Neural progenitor cell (in vitro differentiated cells): Measurements from ENCODE around the gene GULP1. TPM values are rescaled to one million over a fixed set of nuclear protein-coding genes. Genes with fewer than 3 reads are reported as not detected.

Experiments used
- DNase-seq: peaks from one replicate; pipeline ENCODE4 v3.0.0-alpha.2; 2016; ENCODE audit warnings: low spot score
- H2AFZ ChIP-seq: fragments of 200-600 bp; sonication (generic); replicated peaks from 2 replicates; pipeline ENCODE4 v1.6.1; 2016; ENCODE audit warnings: antibody characterized with exemption
- H3F3A ChIP-seq: fragments of 200-600 bp; sonication (generic); 2 replicates; pipeline ENCODE4 v1.6.1; 2016; ENCODE audit warnings: antibody characterized with exemption, low read depth
- H3K27ac ChIP-seq: fragments of 200-600 bp; sonication (generic); 2 replicates; pipeline ENCODE4 v1.5.1; 2016; ENCODE audit warnings: mild to moderate bottlenecking
- H3K27me3 ChIP-seq: fragments of 200-600 bp; sonication (generic); 2 replicates; pipeline ENCODE4 v1.6.1; 2016; ENCODE audit warnings: mild to moderate bottlenecking, moderate library complexity
- H3K36me3 ChIP-seq: fragments of 200-600 bp; sonication (generic); 2 replicates; pipeline ENCODE4 v1.5.1; 2016
- H3K4me1 ChIP-seq: fragments of 200-600 bp; sonication (generic); 2 replicates; pipeline ENCODE4 v1.6.1; 2016; ENCODE audit warnings: mixed run types
- H3K4me2 ChIP-seq: fragments of 200-600 bp; sonication (generic); 2 replicates; pipeline ENCODE4 v1.6.1; 2016
- H3K4me3 ChIP-seq: fragments of 200-600 bp; sonication (generic); 2 replicates; pipeline ENCODE4 v1.5.1; 2016
- H3K79me2 ChIP-seq: fragments of 200-600 bp; sonication (generic); 2 replicates; pipeline ENCODE4 v1.6.1; 2016; ENCODE audit warnings: low read depth
- H3K9ac ChIP-seq: fragments of 200-600 bp; sonication (generic); 2 replicates; pipeline ENCODE4 v1.6.1; 2016
- H3K9me3 ChIP-seq: fragments of 200-600 bp; sonication (generic); 2 replicates; pipeline ENCODE4 v1.5.1; 2016; ENCODE audit warnings: low read depth
- H4K20me1 ChIP-seq: fragments of 200-600 bp; sonication (generic); 2 replicates; pipeline ENCODE4 v1.6.1; 2016; ENCODE audit warnings: low read depth
- H3K27ac Mint-ChIP-seq: 3 replicates; pipeline ENCODE4 v1.8.0; 2021; ENCODE audit warnings: mixed read lengths
- H3K27me3 Mint-ChIP-seq: 2 replicates; pipeline ENCODE4 v1.8.0; 2022; ENCODE audit warnings: low read depth, mild to moderate bottlenecking, inconsistent platforms, moderate library complexity, mixed read lengths; ENCODE audit not compliant: insufficient read depth
- H3K36me3 Mint-ChIP-seq: 3 replicates; pipeline ENCODE4 v1.8.0; 2021; ENCODE audit warnings: mixed read lengths
- H3K4me1 Mint-ChIP-seq: 3 replicates; pipeline ENCODE4 v1.8.0; 2021; ENCODE audit warnings: mixed read lengths
- H3K4me3 Mint-ChIP-seq: 3 replicates; pipeline ENCODE4 v1.8.0; 2021; ENCODE audit warnings: mild to moderate bottlenecking, moderate library complexity, mixed read lengths
- H3K9me3 Mint-ChIP-seq: 3 replicates; pipeline ENCODE4 v1.8.0; 2020; ENCODE audit warnings: mixed read lengths
- EZH2 ChIP-seq: fragments of 200-600 bp; sonication (generic); IDR thresholded peaks from 2 replicates; pipeline ENCODE4 v1.6.1; 2017; ENCODE audit warnings: antibody characterized with exemption, mild to moderate bottlenecking, moderate library complexity
- EZH2phosphoT487 ChIP-seq: fragments of 200-600 bp; sonication (generic); IDR thresholded peaks from 2 replicates; pipeline ENCODE4 v1.6.1; 2017; ENCODE audit warnings: antibody characterized with exemption
- total RNA-seq: library from RNA; depleted of rRNA; stranded (reverse); fragments of >200 nt; gene quantifications from 2 replicates; pipeline ENCODE4 v1.2.3, GENCODE V29; 2015; ENCODE audit warnings: low replicate concordance
- TF ChIP-seq, protein P1 (sequence below): fragments of 200-600 bp; sonication (generic); IDR thresholded peaks from 2 replicates; pipeline ENCODE4 v1.5.1; 2017; ENCODE audit warnings: antibody characterized with exemption, mild to moderate bottlenecking

GULP1 gene
- total RNA-seq, 1 donor from 2014 or later = 154 TPM

- Mint-ChIP-seq H3K9me3 (no peaks in the 10 kb centered on the region), H3K4me1 (no peaks in the 10 kb centered on the region), H3K4me3 (no peak overlapping the region), H3K27ac (no peak overlapping the region), H3K36me3 (no peaks in the 10 kb centered on the region), H3K27me3 (no peaks in the 10 kb centered on the region)
- no peak overlapping the region for H2AFZ ChIP-seq
- no peak overlapping the region for H3K9ac ChIP-seq
- H3K36me3 ChIP-seq = no peaks in the 10 kb centered on the region
- H3K79me2 ChIP-seq = no peaks in the 10 kb centered on the region
- no peaks in the 10 kb centered on the region for H4K20me1 ChIP-seq
- DNase-seq = no peak
- no peak overlapping the region for H3K4me2 ChIP-seq
- no peak overlapping the region for H3K4me3 ChIP-seq
- no peaks in the 10 kb centered on the region for H3K27me3 ChIP-seq
- H3K9me3 ChIP-seq = no peaks in the 10 kb centered on the region
- no peaks in the 10 kb centered on the region for H3K4me1 ChIP-seq
- TF ChIP-seq EZH2phosphoT487 (no peak), EZH2 (no peak)
- TF ChIP-seq, protein P1, sequence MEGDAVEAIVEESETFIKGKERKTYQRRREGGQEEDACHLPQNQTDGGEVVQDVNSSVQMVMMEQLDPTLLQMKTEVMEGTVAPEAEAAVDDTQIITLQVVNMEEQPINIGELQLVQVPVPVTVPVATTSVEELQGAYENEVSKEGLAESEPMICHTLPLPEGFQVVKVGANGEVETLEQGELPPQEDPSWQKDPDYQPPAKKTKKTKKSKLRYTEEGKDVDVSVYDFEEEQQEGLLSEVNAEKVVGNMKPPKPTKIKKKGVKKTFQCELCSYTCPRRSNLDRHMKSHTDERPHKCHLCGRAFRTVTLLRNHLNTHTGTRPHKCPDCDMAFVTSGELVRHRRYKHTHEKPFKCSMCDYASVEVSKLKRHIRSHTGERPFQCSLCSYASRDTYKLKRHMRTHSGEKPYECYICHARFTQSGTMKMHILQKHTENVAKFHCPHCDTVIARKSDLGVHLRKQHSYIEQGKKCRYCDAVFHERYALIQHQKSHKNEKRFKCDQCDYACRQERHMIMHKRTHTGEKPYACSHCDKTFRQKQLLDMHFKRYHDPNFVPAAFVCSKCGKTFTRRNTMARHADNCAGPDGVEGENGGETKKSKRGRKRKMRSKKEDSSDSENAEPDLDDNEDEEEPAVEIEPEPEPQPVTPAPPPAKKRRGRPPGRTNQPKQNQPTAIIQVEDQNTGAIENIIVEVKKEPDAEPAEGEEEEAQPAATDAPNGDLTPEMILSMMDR = no peak
- H3F3A ChIP-seq = no peaks in the 10 kb centered on the region
- no peak overlapping the region for H3K27ac ChIP-seq
Observed at GRCh38 chr2:188245230-188245629, 46.4 kb upstream of the GULP1 start.

DNA sequence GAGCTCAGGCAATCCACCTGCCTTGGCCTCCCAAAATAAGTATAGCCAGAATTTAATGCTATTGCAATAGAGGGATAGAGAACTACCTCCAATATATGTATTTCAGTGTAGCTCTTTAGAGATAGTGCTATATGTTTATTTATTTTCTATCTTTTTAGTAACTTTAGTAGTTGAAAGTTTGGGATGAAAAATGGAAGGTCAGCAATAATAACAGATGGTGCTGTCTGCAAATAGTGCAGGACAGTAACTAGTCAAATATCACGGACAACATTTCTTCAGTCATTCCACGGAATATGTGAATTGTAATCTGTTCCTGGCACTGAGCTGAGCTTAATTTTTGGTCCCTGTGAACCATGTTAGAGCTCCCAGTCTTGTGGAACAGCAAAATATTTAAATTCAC is 43.2 kb upstream of the GULP1 start:
- no peaks in the 10 kb centered on the region for H3K4me1 ChIP-seq
- no peak overlapping the region for H2AFZ ChIP-seq
- H3K9me3 ChIP-seq = no peaks in the 10 kb centered on the region
- no peak overlapping the region for H3K27ac Mint-ChIP-seq
- H3K27me3 ChIP-seq = no peaks in the 10 kb centered on the region
- H3K9ac ChIP-seq = no peak overlapping the region
- H3F3A ChIP-seq = no peaks in the 10 kb centered on the region
- no peaks in the 10 kb centered on the region for H3K36me3 ChIP-seq
- H3K27me3 Mint-ChIP-seq = no peaks in the 10 kb centered on the region
- H3K4me2 ChIP-seq = no peak overlapping the region
- no peaks in the 10 kb centered on the region for H3K4me1 Mint-ChIP-seq
- H3K4me3 Mint-ChIP-seq = no peak overlapping the region
- no peak overlapping the region for H3K27ac ChIP-seq
- H3K9me3 Mint-ChIP-seq = no peaks in the 10 kb centered on the region
- no peaks in the 10 kb centered on the region for H3K36me3 Mint-ChIP-seq
- no peak for DNase-seq
- H4K20me1 ChIP-seq = no peaks in the 10 kb centered on the region
- H3K79me2 ChIP-seq = no peaks in the 10 kb centered on the region
- TF ChIP-seq EZH2phosphoT487 (no peak), EZH2 (no peak)
- TF ChIP-seq, protein P1 = no peak
- no peak overlapping the region for H3K4me3 ChIP-seq

- H3K4me1 Mint-ChIP-seq = no peaks in the 10 kb centered on the region
- no peak overlapping the region for H3K4me2 ChIP-seq
- H3K27ac Mint-ChIP-seq = no peak overlapping the region
Observed at GRCh38 chr2:188251034-188251433, 40.6 kb upstream of the GULP1 start.

More at GRCh38 chr2:188251034-188251433, 40.6 kb upstream of the GULP1 start:
- Histone ChIP-seq H4K20me1 (no peaks in the 10 kb centered on the region), H3K27ac (no peak overlapping the region), H3K9ac (no peak overlapping the region), H3K9me3 (no peaks in the 10 kb centered on the region), H2AFZ (no peak overlapping the region), H3K4me3 (no peak overlapping the region), H3K79me2 (no peaks in the 10 kb centered on the region), H3K36me3 (no peaks in the 10 kb centered on the region), H3K27me3 (no peaks in the 10 kb centered on the region), H3K4me1 (no peaks in the 10 kb centered on the region), H3F3A (no peaks in the 10 kb centered on the region)
- no peaks in the 10 kb centered on the region for H3K36me3 Mint-ChIP-seq
- DNase-seq = no peak
- H3K4me3 Mint-ChIP-seq = no peak overlapping the region
- no peaks in the 10 kb centered on the region for H3K27me3 Mint-ChIP-seq
- no peaks in the 10 kb centered on the region for H3K9me3 Mint-ChIP-seq
- TF ChIP-seq EZH2phosphoT487 (no peak), EZH2 (no peak)
- TF ChIP-seq, protein P1 = no peak
